GM19240 (cell line): ENCODE measurements around the gene CTDSPL2.
"Not testable (repeated sequence)": the region's sequence is repeated elsewhere in the genome, so short reads cannot be mapped to it uniquely, and the experiment has no call there.

ENCODE experiments used
- DNase-seq: peaks from one replicate; pipeline ENCODE4 v3.0.0; 2011; ENCODE audit warnings: low spot score; ENCODE audit not compliant: insufficient read length

CTDSPL2 gene

DNA sequence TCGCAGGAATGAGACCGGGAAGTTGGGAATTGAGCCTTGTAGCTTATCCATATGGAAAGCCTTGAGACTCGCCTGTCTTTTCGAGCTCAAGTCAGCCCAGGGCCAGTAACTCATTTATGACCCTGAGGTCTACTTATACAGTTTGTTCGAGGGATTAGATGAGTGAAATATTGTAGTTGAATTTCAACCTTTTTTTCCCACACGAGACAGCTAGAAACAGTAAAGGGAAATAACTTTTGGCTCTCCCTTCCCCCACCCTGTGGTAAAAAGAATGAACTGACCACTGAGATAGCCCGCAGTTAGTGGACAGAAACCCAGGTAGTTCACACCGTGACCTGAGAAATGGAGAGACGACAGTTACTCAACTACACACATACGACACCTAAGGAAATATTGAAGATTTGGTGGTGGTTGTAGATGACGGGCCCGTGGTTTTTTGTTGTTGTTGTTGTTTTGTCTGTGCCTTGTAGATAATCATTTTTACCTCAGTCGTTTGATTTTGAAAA is 110.4 kb downstream of the CTDSPL2 start:
- no peak for DNase-seq

DNA sequence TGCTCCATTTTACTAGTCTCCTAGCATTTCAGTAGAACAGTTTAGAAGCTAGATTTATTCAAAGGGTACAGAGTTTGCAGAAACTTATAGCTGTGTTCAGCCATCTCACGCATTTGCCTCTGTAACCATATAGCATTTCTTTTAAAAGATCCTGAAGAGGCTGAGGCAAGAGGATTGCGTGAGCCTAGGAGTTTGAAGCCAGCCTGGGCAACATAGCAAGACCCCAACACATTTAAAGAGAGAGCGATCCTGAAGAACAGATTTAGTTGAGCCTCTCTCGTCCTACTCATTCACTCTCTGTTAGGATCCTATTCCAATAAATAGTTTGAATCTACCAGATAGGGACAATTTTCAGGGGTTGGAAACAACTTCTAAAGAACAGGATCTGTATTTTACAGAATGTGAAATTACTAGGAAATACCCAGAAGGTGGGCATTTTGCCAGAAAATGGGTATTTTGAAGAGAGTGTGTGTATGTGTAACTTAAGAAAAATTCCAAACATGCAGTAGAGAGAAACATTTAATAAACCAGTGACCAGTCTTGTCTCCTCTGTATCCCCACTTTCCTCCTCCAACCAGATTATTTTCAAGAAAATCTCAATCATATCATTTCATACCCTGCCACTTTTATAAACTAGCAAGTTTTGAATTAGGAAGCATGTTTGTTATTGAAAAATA is 114.0 kb downstream of the CTDSPL2 start:
- DNase-seq: no peak

- DNase-seq: no peak
Observed at GRCh38 chr15:44542596-44542995, 115.2 kb downstream of the CTDSPL2 start.

GRCh38 chr15:44544745-44545144 is 117.3 kb downstream of the CTDSPL2 start:
- DNase-seq: not testable (repeated sequence)

DNA sequence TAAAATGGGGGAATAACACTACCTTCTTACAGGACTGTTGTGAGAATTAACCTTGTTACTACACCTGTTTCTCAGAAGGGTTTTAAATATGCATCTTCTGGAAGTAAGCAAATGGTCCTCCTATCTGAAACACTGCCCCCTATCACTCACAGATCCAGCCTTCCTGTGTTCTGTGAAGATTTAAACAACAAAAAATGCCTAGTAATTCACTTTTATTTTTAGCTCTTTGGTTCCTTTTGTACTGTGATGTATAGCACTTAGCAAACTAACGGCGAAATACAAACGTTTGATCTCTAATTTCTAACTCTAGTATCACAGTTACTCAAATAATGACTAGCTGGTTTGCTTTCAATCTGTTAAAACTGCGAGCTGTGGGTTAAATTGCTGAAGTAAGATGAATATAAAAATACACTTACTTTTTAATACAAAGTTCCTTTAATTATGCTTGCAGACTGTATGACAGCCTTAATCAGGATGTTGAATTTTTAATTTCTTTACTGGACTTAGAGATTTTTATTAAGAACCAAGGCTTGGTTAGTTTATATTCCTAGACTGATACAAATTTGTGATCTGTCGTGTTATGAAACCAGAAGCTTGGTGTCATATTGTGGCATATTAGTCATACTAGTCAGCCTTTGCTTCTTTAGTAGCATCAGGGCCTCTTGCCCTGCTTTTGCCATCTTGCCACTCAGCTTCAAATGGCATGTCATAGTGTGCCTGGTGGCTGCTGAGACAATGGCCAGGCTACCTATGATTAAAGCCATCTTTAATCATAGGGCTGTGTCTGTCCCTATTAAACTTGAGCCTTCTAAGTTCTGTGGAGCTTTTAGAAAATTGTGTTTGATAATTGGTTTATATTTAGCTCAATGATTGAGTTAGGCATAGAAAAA is 118.7 kb downstream of the CTDSPL2 start:
- no peak for DNase-seq

GRCh38 chr15:44549152-44549551 is 121.7 kb downstream of the CTDSPL2 start:
- not testable (repeated sequence) for DNase-seq

DNA sequence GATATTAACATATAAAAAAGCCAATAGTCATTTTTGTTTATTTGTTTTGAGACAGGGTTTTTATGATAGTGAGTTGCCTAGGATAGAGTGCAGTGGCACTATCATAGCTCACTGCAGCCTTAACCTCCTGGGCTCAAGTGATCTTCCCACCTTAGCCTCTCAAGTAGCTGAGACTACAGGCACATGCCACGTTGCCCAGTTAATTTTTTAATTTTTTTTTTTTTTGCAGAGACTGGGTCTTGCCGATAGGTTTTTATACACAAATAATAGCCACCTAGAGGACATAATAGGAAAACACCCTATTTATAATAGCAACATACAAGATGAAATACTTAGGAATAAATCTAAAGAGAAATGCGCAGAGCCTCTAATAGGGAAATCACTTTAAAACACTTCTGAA is 122.8 kb downstream of the CTDSPL2 start:
- DNase-seq: no peak

DNA sequence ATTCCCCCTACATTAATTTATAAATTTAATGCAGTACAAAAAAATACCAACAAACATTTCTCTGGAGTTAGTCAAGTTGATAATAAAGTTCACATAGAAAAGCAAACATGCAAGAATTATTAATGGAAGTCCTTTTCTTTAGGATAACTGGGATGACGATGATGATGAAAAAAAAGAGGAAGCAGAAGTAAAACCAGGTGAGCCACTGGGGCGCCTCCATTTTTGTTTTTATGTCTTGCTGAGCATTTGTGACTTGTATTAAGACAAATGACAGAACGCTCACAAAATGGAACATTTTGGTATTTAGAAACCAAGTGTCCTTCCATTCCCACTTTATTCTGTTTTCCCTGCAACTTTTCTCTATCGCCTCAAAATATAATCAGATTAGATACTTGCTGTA is 123.3 kb downstream of the CTDSPL2 start:
- DNase-seq: no peak

- no peak for DNase-seq
Observed at GRCh38 chr15:44554934-44555723, 127.7 kb downstream of the CTDSPL2 start.

- not testable (repeated sequence) for DNase-seq
Observed at GRCh38 chr15:44560926-44561325, 133.5 kb downstream of the CTDSPL2 start.

GRCh38 chr15:44565387-44566154 is 138.1 kb downstream of the CTDSPL2 start:
- no peak for DNase-seq

DNA sequence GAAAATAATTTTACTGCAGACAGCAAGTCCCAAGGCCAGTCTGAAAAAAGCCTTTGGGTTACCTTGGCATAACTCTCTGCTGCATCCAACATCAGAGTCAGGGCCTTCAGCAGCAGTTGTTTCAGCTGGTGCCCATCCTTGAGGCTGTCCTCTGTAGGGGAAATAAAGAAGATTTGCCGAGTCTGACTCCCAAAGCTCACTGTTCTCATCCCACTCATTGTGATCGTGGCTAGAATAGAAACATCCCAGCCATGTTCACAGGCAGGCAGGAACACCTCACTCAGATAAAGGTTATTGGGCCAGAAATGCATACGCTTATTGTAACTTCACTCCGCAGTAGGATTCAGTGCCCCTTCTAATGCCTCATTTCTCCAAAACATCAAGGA is 138.7 kb downstream of the CTDSPL2 start:
- no peak for DNase-seq

- DNase-seq: no peak
Observed at GRCh38 chr15:44568338-44568737, 140.9 kb downstream of the CTDSPL2 start.

DNA sequence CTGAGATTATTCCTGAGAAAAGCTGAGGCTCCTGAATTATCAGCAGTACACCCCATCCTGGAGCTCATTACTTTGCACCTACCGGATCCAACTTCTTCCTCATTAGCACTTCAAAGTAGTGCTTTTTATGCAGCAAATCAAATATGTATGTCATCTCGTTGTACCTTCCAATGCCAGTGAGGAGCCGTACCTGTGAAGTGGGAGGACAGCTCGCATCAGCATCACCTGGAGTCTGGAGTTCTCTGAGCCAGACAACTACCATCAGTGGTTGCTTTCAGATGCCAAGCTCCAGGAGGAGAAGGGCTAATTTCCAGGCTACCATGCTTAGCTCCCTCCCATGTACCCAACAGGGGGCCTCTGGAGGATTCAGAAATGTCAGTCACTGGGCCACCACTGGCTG is 141.9 kb downstream of the CTDSPL2 start:
- DNase-seq: no peak

- DNase-seq: no peak
Observed at GRCh38 chr15:44570361-44570760, 142.9 kb downstream of the CTDSPL2 start.

- no peak for DNase-seq
Observed at GRCh38 chr15:44573386-44573785, 146.0 kb downstream of the CTDSPL2 start.

DNA sequence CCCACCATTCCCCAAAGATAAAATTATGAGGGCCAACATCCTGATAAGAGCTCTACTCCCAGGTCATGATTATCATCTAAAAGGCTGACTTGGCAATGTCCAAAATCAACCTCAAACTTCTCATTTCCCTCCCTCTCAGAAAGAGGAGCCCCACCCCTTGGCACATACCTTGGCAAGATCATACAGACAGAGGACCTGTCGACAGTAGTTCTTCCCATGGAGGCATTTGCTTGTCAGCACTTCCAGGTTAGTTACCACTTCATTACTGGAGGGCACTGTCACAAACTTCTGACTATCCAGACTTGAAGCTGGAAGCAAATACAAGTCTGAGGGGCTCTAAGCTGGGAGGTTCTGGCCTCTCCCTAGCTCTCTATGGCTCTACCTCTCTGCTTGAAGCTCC is 147.3 kb downstream of the CTDSPL2 start:
- DNase-seq: no peak
